Measurements from ENCODE around the gene NCAPD3.

- TF ChIP-seq POLR2AphosphoS5 (IDR thresholded peaks at IDR 0.05) (no peak), EP300 (IDR thresholded peaks at IDR 0.05) (no peak), POLR2A (IDR thresholded peaks at IDR 0.05; ENCODE audit: low read depth) (no peak)
- TF ChIP-seq, protein P1, sequence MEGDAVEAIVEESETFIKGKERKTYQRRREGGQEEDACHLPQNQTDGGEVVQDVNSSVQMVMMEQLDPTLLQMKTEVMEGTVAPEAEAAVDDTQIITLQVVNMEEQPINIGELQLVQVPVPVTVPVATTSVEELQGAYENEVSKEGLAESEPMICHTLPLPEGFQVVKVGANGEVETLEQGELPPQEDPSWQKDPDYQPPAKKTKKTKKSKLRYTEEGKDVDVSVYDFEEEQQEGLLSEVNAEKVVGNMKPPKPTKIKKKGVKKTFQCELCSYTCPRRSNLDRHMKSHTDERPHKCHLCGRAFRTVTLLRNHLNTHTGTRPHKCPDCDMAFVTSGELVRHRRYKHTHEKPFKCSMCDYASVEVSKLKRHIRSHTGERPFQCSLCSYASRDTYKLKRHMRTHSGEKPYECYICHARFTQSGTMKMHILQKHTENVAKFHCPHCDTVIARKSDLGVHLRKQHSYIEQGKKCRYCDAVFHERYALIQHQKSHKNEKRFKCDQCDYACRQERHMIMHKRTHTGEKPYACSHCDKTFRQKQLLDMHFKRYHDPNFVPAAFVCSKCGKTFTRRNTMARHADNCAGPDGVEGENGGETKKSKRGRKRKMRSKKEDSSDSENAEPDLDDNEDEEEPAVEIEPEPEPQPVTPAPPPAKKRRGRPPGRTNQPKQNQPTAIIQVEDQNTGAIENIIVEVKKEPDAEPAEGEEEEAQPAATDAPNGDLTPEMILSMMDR (IDR thresholded peaks at IDR 0.05), result no peak
These were observed 27.0 kb downstream of the NCAPD3 start for GRCh38 chr11:134196756-134197155.

Data from esophagus muscularis mucosa (tissue), 4 donors.